PFSK-1 (cell line): ENCODE results near the gene TTLL6.

Experiments
- SIN3A ChIP-seq: IDR thresholded peaks from 2 replicates; pipeline ENCODE4 v1.6.1; 2012; ENCODE audit warnings: mild to moderate bottlenecking, low read length, moderate library complexity, borderline replicate concordance; ENCODE audit not compliant: insufficient read depth
- TF ChIP-seq, protein P1 (sequence below), 2 experiments: IDR thresholded peaks; 2 replicates each; pipeline versions ENCODE4 v1.6.1 to v1.8.0; 2011 to 2012; ENCODE audit warnings: low read depth in 2 of 2, low read length in 2 of 2, control low read depth in 1 of 2, inconsistent platforms in 1 of 2, mild to moderate bottlenecking in 1 of 2, moderate library complexity in 1 of 2; ENCODE audit not compliant: insufficient read depth in 1 of 2

DNA sequence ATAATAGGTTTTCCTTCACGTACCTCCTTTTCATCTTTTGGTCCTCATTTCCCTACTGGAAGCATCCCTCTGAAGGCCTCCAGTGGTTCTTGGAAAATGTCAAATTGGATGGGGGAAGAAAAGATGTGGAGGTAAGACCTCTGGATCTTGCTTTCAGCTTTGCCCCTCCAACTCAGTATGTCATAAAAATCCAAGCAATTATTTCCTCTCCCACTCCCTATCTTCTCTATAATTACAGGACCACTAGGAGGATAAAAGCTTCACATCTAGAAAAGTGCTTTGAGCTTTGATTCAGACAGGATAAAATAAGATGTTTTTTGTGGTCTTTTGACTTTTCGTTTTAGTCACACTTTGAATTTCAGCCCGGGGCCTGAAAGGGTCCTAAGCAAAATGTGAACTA is 1.7 kb downstream of the TTLL6 start:
- TF ChIP-seq, protein P1, sequence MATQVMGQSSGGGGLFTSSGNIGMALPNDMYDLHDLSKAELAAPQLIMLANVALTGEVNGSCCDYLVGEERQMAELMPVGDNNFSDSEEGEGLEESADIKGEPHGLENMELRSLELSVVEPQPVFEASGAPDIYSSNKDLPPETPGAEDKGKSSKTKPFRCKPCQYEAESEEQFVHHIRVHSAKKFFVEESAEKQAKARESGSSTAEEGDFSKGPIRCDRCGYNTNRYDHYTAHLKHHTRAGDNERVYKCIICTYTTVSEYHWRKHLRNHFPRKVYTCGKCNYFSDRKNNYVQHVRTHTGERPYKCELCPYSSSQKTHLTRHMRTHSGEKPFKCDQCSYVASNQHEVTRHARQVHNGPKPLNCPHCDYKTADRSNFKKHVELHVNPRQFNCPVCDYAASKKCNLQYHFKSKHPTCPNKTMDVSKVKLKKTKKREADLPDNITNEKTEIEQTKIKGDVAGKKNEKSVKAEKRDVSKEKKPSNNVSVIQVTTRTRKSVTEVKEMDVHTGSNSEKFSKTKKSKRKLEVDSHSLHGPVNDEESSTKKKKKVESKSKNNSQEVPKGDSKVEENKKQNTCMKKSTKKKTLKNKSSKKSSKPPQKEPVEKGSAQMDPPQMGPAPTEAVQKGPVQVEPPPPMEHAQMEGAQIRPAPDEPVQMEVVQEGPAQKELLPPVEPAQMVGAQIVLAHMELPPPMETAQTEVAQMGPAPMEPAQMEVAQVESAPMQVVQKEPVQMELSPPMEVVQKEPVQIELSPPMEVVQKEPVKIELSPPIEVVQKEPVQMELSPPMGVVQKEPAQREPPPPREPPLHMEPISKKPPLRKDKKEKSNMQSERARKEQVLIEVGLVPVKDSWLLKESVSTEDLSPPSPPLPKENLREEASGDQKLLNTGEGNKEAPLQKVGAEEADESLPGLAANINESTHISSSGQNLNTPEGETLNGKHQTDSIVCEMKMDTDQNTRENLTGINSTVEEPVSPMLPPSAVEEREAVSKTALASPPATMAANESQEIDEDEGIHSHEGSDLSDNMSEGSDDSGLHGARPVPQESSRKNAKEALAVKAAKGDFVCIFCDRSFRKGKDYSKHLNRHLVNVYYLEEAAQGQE (IDR thresholded peaks at IDR 0.05; ENCODE audit: insufficient read depth in 1 of 2, low read depth in 2 of 2, low read length in 2 of 2) = no peak
- no peak for TF ChIP-seq SIN3A
